OCI-LY3 (cell line): Measurements from ENCODE around the gene SLC19A1.

ENCODE experiments used
- EZH2phosphoT487 ChIP-seq: fragments of 200-600 bp; shearing (Covaris generic); IDR thresholded peaks from 2 replicates; pipeline ENCODE4 v1.6.1; 2018; ENCODE audit warnings: antibody characterized with exemption, mixed run types, low read depth
- TF ChIP-seq, protein P1 (sequence below): fragments of 200-600, 300-600 bp; sonication (generic); IDR thresholded peaks from 2 replicates; pipeline ENCODE4 v1.5.1; 2014; ENCODE audit warnings: antibody characterized with exemption, low read length, low read depth

DNA sequence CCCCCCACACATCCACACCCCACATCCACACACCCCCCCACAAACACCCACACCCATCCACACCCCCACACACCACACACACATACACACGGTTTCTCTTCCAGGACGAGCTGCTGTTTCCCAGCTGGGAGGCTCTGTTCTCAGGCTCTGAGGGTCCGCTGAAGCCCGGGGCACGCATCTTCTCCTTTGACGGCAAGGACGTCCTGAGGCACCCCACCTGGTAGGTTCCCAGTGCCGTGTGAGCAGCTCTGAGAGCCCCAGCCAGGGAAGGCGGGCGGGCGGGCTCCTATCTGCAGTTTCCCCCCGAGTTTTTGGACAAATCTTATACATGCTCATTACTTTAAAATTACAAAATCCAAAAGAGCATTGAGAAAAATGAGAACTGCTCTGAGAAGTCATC lies 31.2 kb downstream of the SLC19A1 start:
- TF ChIP-seq, protein P1, sequence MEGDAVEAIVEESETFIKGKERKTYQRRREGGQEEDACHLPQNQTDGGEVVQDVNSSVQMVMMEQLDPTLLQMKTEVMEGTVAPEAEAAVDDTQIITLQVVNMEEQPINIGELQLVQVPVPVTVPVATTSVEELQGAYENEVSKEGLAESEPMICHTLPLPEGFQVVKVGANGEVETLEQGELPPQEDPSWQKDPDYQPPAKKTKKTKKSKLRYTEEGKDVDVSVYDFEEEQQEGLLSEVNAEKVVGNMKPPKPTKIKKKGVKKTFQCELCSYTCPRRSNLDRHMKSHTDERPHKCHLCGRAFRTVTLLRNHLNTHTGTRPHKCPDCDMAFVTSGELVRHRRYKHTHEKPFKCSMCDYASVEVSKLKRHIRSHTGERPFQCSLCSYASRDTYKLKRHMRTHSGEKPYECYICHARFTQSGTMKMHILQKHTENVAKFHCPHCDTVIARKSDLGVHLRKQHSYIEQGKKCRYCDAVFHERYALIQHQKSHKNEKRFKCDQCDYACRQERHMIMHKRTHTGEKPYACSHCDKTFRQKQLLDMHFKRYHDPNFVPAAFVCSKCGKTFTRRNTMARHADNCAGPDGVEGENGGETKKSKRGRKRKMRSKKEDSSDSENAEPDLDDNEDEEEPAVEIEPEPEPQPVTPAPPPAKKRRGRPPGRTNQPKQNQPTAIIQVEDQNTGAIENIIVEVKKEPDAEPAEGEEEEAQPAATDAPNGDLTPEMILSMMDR = no peak
- no peak for TF ChIP-seq EZH2phosphoT487
